SK-N-SH (cell line): ENCODE data around the gene ITFG2. TPM values are rescaled to one million over a fixed set of nuclear protein-coding genes. Genes with fewer than 3 reads are reported as not detected.

ENCODE experiments used
- CTCF ChIA-PET: fragments of 300-600, 350-600 bp; formaldehyde crosslinking; extraction: SDS; loops from one replicate; lab custom pipeline; 2021; lab: Yijun Ruan, JAX
- POLR2A ChIA-PET: fragments of 350-600 bp; sonication (Branson Sonifier 250); formaldehyde crosslinking; extraction: SDS; loops from one replicate; lab custom pipeline; 2020; ENCODE audit warnings: antibody characterized with exemption, inconsistent platforms; lab: Yijun Ruan, JAX
- DNase-seq: peaks from one replicate; pipeline ENCODE4 v3.0.0; 2012
- H2AFZ ChIP-seq: fragments of 200-600 bp; sonication (generic); 2 replicates; pipeline ENCODE4 v1.8.1; 2016; ENCODE audit warnings: antibody characterized with exemption, mild to moderate bottlenecking, low read depth
- H3F3A ChIP-seq: fragments of 200-600 bp; sonication (generic); replicated peaks from 2 replicates; pipeline ENCODE3; 2016; ENCODE audit warnings: antibody characterized with exemption, mild to moderate bottlenecking; ENCODE audit not compliant: insufficient read depth
- H3K27ac ChIP-seq, 2 experiments: fragments of 200-500 bp in 1 of 2; fragments of 200-600 bp in 1 of 2; sonication (Bioruptor generic) in 1 of 2; sonication (generic), shearing (Covaris generic) in 1 of 2; 2 replicates each; pipeline versions ENCODE4 v1.5.1 to v1.6.1; 2014 to 2016; ENCODE audit warnings: low read depth in 2 of 2, inconsistent platforms in 1 of 2, low read length in 1 of 2, mild to moderate bottlenecking in 1 of 2, mixed read lengths in 1 of 2
- H3K27me3 ChIP-seq: fragments of 200-600 bp; sonication (generic), shearing (Covaris generic); 2 replicates; pipeline ENCODE4 v1.6.1; 2016; ENCODE audit warnings: mixed run types; ENCODE audit not compliant: insufficient read depth
- H3K36me3 ChIP-seq, 2 experiments: fragments of 200-500 bp in 1 of 2; fragments of 200-600 bp in 1 of 2; sonication (Bioruptor generic) in 1 of 2; sonication (generic) in 1 of 2; replicated peaks in 1 of 2; 2 replicates each; pipeline versions ENCODE3 to v1.5.1; 2014 to 2016; ENCODE audit warnings: low read length in 1 of 2, mild to moderate bottlenecking in 1 of 2; ENCODE audit not compliant: insufficient read depth in 2 of 2, control insufficient read depth in 1 of 2
- H3K4me1 ChIP-seq, 2 experiments: fragments of 200-500 bp in 1 of 2; fragments of 200-600 bp in 1 of 2; sonication (Bioruptor generic) in 1 of 2; sonication (generic), shearing (Covaris generic) in 1 of 2; 2 replicates each; pipeline versions ENCODE4 v1.5.1 to v1.6.1; 2014 to 2016; ENCODE audit warnings: low read depth in 1 of 2, low read length in 1 of 2, mixed run types in 1 of 2; ENCODE audit not compliant: insufficient read depth in 2 of 2, control insufficient read depth in 1 of 2
- H3K4me2 ChIP-seq: fragments of 200-600 bp; sonication (generic), shearing (Covaris generic); 2 replicates; pipeline ENCODE4 v1.6.1; 2017; ENCODE audit warnings: mixed run types
- H3K4me3 ChIP-seq, 2 experiments: fragments of 200-500 bp in 1 of 2; fragments of 200-600 bp in 1 of 2; sonication (Bioruptor generic) in 1 of 2; sonication (generic), shearing (Covaris generic) in 1 of 2; 2 replicates each; pipeline versions ENCODE4 v1.5.1 to v1.8.1; 2014 to 2016; ENCODE audit warnings: low read depth in 2 of 2, inconsistent platforms in 1 of 2, low read length in 1 of 2, mild to moderate bottlenecking in 1 of 2, mixed read lengths in 1 of 2, moderate library complexity in 1 of 2
- H3K79me2 ChIP-seq: fragments of 200-600 bp; sonication (generic); 2 replicates; pipeline ENCODE4 v1.8.1; 2017; ENCODE audit warnings: mild to moderate bottlenecking; ENCODE audit not compliant: insufficient read depth
- H3K9ac ChIP-seq: fragments of 200-600 bp; sonication (generic); 2 replicates; pipeline ENCODE4 v1.6.1; 2017; ENCODE audit warnings: mixed run types
- H3K9me2 ChIP-seq: fragments of 200-600 bp; sonication (generic); 2 replicates; pipeline ENCODE4 v1.6.1; 2017; ENCODE audit warnings: mixed run types
- H3K9me3 ChIP-seq: fragments of 200-600 bp; sonication (generic); 2 replicates; pipeline ENCODE4 v1.6.1; 2017; ENCODE audit warnings: mixed run types, mild to moderate bottlenecking, moderate library complexity
- H4K20me1 ChIP-seq: fragments of 200-600 bp; sonication (generic); 2 replicates; pipeline ENCODE4 v1.6.1; 2017; ENCODE audit warnings: mild to moderate bottlenecking, mixed run types; ENCODE audit not compliant: insufficient read depth
- CTCF ChIP-seq: fragments of 200-600 bp; sonication (generic); IDR thresholded peaks from 2 replicates; pipeline ENCODE4 v1.6.1; 2017; ENCODE audit warnings: antibody characterized with exemption, mild to moderate bottlenecking, moderate library complexity
- EZH2phosphoT487 ChIP-seq: fragments of 200-600 bp; sonication (generic); IDR thresholded peaks from 2 replicates; pipeline ENCODE4 v1.6.1; 2017; ENCODE audit warnings: low read depth, mixed run types, mild to moderate bottlenecking, antibody characterized with exemption, moderate library complexity, borderline replicate concordance
- FOSL2 ChIP-seq: IDR thresholded peaks from 2 replicates; pipeline ENCODE4 v1.4.0; 2012; ENCODE audit warnings: low read depth, mild to moderate bottlenecking, moderate library complexity, borderline replicate concordance
- FOXJ3 ChIP-seq: sonication (generic); formaldehyde crosslinking; IDR thresholded peaks from 2 replicates; pipeline ENCODE4 v1.5.1; 2020; ENCODE audit warnings: mild to moderate bottlenecking, missing genetic modification reagents
- FOXM1 ChIP-seq: IDR thresholded peaks from 2 replicates; pipeline ENCODE4 v1.4.0; 2012; ENCODE audit warnings: low read depth, mild to moderate bottlenecking
- GABPA ChIP-seq: IDR thresholded peaks from 2 replicates; pipeline ENCODE4 v1.4.0; 2012; ENCODE audit warnings: low read depth, mild to moderate bottlenecking
- MAX ChIP-seq: IDR thresholded peaks from 2 replicates; pipeline ENCODE4 v1.4.0; 2012; ENCODE audit warnings: low read depth
- MXI1 ChIP-seq: IDR thresholded peaks from 2 replicates; pipeline ENCODE4 v1.6.1; 2012; ENCODE audit warnings: mild to moderate bottlenecking, low read depth, low read length, improper control_type of control experiment
- NRF1 ChIP-seq: IDR thresholded peaks from 2 replicates; pipeline ENCODE4 v1.6.1; 2012; ENCODE audit warnings: low read depth, mild to moderate bottlenecking, low read length
- RXRA ChIP-seq: IDR thresholded peaks from 2 replicates; pipeline ENCODE4 v1.4.0; 2012; ENCODE audit warnings: low read depth, mild to moderate bottlenecking, borderline replicate concordance
- TAF1 ChIP-seq: IDR thresholded peaks from 2 replicates; pipeline ENCODE4 v1.6.1; 2012; ENCODE audit warnings: low read depth, mild to moderate bottlenecking, low read length, moderate library complexity, borderline replicate concordance
- TEAD4 ChIP-seq: IDR thresholded peaks from 2 replicates; pipeline ENCODE4 v1.4.0; 2012; ENCODE audit warnings: mild to moderate bottlenecking, borderline replicate concordance; ENCODE audit not compliant: insufficient read depth
- USF2 ChIP-seq: fragments of 150-350 bp; IDR thresholded peaks from 2 replicates; pipeline ENCODE4 v1.6.1; 2017; ENCODE audit warnings: antibody characterized with exemption, low read length, low read depth, borderline replicate concordance
- WGBS: methylation state at CpG from one replicate; pipeline ENCODE4 v1.1.6; 2017; ENCODE audit warnings: low lambda C conversion rate; 5-methylcytosine and 5-hydroxymethylcytosine counted together
- polyA plus RNA-seq, 3 experiments: library from polyadenylated mRNA; depleted of rRNA; stranded (reverse); fragments of >200 nt; gene quantifications; 2 replicates each; pipeline ENCODE4 v1.2.3, GENCODE V29; 2012
- TF ChIP-seq, protein P1 (sequence below): IDR thresholded peaks from 2 replicates; pipeline ENCODE4 v1.6.1; 2012; ENCODE audit warnings: mild to moderate bottlenecking, low read depth, low read length, moderate library complexity
- TF ChIP-seq, protein P2 (sequence below): IDR thresholded peaks from 2 replicates; pipeline ENCODE4; 2012

Gene ITFG2
- polyA plus RNA-seq, 1 of the 3 experiments (the other 2 are of a cell fraction): 27.2 TPM

DNA sequence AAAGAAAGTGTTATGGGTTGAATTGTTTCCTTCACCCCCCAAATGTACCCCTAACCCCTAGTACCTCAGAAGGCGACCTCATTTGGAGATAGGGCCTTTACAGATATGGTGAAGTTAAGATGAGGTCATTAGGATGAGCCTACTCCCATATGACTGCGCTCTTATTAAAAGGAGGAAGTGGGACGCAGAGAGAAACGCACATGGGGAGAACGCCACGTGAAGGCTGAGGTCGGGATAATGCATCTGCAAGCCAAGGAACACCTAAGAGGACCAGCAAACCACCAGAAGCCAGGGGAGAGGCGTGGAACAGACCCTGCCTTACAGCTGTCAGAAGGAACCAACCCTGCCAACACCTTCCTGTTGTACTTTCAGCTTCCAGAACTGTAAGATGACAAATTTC is 24.1 kb downstream of the ITFG2 start:
- H3K4me3 ChIP-seq: no peak overlapping the region
- H3K4me2 ChIP-seq: no peak overlapping the region
- no peaks in the 10 kb centered on the region for H3K9me3 ChIP-seq
- no peak overlapping the region for H3K9ac ChIP-seq
- ChIA-PET POLR2A (no interaction called here), CTCF (interaction anchor here (1.0 to 3.4 kb wide), 3 partner anchors 23 to 205 kb away, joined by 3 to 14 read pairs (median 8); partner anchors contain the start of gene ITFG2)
- H3K36me3 ChIP-seq: no peaks in the 10 kb centered on the region
- no peak for TF ChIP-seq TEAD4
- TF ChIP-seq RXRA: no peak
- no peak for TF ChIP-seq MAX
- no peak for TF ChIP-seq TAF1
- no peak for TF ChIP-seq EZH2phosphoT487
- TF ChIP-seq FOSL2: no peak
- no peak for TF ChIP-seq GABPA
- TF ChIP-seq FOXJ3: no peak
- TF ChIP-seq, protein P1, sequence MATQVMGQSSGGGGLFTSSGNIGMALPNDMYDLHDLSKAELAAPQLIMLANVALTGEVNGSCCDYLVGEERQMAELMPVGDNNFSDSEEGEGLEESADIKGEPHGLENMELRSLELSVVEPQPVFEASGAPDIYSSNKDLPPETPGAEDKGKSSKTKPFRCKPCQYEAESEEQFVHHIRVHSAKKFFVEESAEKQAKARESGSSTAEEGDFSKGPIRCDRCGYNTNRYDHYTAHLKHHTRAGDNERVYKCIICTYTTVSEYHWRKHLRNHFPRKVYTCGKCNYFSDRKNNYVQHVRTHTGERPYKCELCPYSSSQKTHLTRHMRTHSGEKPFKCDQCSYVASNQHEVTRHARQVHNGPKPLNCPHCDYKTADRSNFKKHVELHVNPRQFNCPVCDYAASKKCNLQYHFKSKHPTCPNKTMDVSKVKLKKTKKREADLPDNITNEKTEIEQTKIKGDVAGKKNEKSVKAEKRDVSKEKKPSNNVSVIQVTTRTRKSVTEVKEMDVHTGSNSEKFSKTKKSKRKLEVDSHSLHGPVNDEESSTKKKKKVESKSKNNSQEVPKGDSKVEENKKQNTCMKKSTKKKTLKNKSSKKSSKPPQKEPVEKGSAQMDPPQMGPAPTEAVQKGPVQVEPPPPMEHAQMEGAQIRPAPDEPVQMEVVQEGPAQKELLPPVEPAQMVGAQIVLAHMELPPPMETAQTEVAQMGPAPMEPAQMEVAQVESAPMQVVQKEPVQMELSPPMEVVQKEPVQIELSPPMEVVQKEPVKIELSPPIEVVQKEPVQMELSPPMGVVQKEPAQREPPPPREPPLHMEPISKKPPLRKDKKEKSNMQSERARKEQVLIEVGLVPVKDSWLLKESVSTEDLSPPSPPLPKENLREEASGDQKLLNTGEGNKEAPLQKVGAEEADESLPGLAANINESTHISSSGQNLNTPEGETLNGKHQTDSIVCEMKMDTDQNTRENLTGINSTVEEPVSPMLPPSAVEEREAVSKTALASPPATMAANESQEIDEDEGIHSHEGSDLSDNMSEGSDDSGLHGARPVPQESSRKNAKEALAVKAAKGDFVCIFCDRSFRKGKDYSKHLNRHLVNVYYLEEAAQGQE: no peak
- no peak for TF ChIP-seq FOXM1
- TF ChIP-seq MXI1: no peak
- TF ChIP-seq, protein P2, sequence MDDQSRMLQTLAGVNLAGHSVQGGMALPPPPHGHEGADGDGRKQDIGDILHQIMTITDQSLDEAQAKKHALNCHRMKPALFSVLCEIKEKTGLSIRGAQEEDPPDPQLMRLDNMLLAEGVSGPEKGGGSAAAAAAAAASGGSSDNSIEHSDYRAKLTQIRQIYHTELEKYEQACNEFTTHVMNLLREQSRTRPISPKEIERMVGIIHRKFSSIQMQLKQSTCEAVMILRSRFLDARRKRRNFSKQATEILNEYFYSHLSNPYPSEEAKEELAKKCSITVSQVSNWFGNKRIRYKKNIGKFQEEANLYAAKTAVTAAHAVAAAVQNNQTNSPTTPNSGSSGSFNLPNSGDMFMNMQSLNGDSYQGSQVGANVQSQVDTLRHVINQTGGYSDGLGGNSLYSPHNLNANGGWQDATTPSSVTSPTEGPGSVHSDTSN: no peak
- no peaks in the 10 kb centered on the region for H3K9me2 ChIP-seq
- WGBS: 93% methylated on average over 8 of the region's 8 CpGs
- no peaks in the 10 kb centered on the region for H3F3A ChIP-seq
- H3K79me2 ChIP-seq: no peaks in the 10 kb centered on the region
- DNase-seq: no peak
- no peaks in the 10 kb centered on the region for H3K27me3 ChIP-seq
- H4K20me1 ChIP-seq: no peaks in the 10 kb centered on the region
- H2AFZ ChIP-seq: no peak overlapping the region
- peaks cover 4 to 21% of the 10 kb centered on the region in 2 experiments; a peak in 3 of 4 replicates for H3K4me1 ChIP-seq
- H3K27ac ChIP-seq: no peak overlapping the region

- Histone ChIP-seq H3K79me2 (no peaks in the 10 kb centered on the region), H3K9me2 (no peaks in the 10 kb centered on the region), H3K27ac (peak overlapping the region in 1 of 2 experiments; percentile 39; a peak in 2 of 4 replicates), H3K4me2 (no peak overlapping the region), H3K4me1 (peaks cover 0 to 8% of the 10 kb centered on the region in 2 experiments; a peak in 1 of 4 replicates), H4K20me1 (no peaks in the 10 kb centered on the region), H3K9me3 (no peaks in the 10 kb centered on the region), H3K9ac (no peak overlapping the region), H3F3A (no peaks in the 10 kb centered on the region), H3K36me3 (no peaks in the 10 kb centered on the region), H3K4me3 (no peak overlapping the region), H3K27me3 (no peaks in the 10 kb centered on the region), H2AFZ (no peak overlapping the region)
- POLR2A ChIA-PET: no interaction called here
- WGBS: 63% methylated on average over 9 of the region's 9 CpGs
- CTCF ChIA-PET: interaction anchor here (2.6 kb wide), 1 partner anchor 12 kb away, joined by 10 read pairs; no protein-coding TSS in a partner anchor
- DNase-seq: peak; percentile 84
- no peak for TF ChIP-seq TAF1
- TF ChIP-seq MXI1: no peak; the same call in 1 of the 2 replicates
- no peak for TF ChIP-seq USF2
- TF ChIP-seq CTCF: no peak
- TF ChIP-seq NRF1: no peak
Measured at GRCh38 chr12:2841056-2841650, 28.7 kb downstream of the ITFG2 start.
